Measurements from ENCODE around the gene ZBTB40. TPM values are rescaled to one million over a fixed set of nuclear protein-coding genes. Genes with fewer than 3 reads are reported as not detected.

The ZBTB40 gene
- total RNA-seq, 2 experiments from 2014 or later, result 17.2 to 19.0 TPM

- CTCF ChIA-PET, result no interaction called here
- ATAC-seq (no peak), DNase-seq (no peak)
- H3K4me3 Mint-ChIP-seq, result no peak overlapping the region
- H3K27ac Mint-ChIP-seq, result no peak overlapping the region
- H3K9me3 Mint-ChIP-seq (ENCODE audit: low read depth), result peaks cover 18% of the 10 kb centered on the region
- H3K27me3 Mint-ChIP-seq, result peaks cover 37% of the 10 kb centered on the region
- H3K36me3 Mint-ChIP-seq, result peaks cover 4% of the 10 kb centered on the region
- H3K4me1 Mint-ChIP-seq, result no peaks in the 10 kb centered on the region
Observed at GRCh38 chr1:22443332-22443731, 8.3 kb upstream of the ZBTB40 start.

GRCh38 chr1:22444856-22445255 is 6.8 kb upstream of the ZBTB40 start:
- CTCF ChIA-PET, result no interaction called here
- Mint-ChIP-seq H3K27me3 (peaks cover 34% of the 10 kb centered on the region), H3K4me1 (no peaks in the 10 kb centered on the region), H3K9me3 (ENCODE audit: low read depth) (peaks cover 17% of the 10 kb centered on the region), H3K36me3 (peaks cover 4% of the 10 kb centered on the region), H3K4me3 (no peak overlapping the region), H3K27ac (no peak overlapping the region)
- DNase-seq (no peak), ATAC-seq (no peak)

DNA sequence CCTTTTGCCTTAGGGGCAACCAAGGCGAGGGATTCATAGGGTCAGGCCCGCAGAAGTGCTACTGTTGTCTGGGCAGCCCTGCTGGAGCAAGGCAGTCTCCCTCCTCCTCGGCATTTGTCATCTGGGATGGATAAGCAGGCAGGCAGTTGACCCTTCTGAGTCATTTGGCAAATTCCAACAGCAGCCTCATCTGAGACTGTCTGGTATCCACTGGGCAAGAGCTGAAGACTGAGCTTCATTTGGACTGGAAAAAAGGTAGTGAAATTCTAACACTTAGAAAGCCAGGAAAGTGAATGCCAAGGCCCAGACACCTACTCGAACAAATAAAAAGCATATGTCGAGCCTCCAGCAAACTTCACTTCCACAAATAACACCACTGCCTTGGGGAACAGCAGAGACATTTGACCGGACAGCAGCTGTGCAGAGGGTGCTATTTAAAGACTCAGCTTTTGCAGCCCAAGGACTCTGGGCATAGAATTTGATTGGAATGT is 4.0 kb upstream of the ZBTB40 start:
- Mint-ChIP-seq H3K4me1 (peaks cover 10% of the 10 kb centered on the region), H3K4me3 (no peak overlapping the region), H3K9me3 (ENCODE audit: low read depth) (no peaks in the 10 kb centered on the region), H3K27ac (no peak overlapping the region), H3K36me3 (peaks cover 4% of the 10 kb centered on the region), H3K27me3 (peaks cover 24% of the 10 kb centered on the region)
- DNase-seq, result no peak
- no peak for ATAC-seq
- CTCF ChIA-PET, result no interaction called here

DNA sequence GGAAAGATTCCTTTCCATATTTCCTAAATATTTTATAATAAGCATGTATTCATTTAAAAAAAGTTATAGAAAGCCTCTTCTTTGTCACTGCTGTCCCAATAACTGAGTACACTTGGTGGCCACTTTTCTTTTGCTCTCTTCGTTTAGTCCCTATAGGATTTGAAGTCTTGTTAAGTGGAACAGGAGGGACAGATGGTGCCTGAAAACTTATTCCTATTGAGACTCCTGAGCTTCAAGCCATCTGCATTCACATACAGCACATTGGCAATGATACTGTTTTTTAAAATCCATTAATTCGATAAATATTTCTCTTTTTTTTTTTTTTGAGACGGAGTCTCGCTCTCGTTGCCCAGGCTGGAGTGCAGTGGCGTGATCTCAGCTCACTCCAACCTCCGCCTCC is 2.0 kb upstream of the ZBTB40 start:
- Mint-ChIP-seq H3K4me3 (no peak overlapping the region), H3K9me3 (ENCODE audit: low read depth) (no peaks in the 10 kb centered on the region), H3K27ac (no peak overlapping the region), H3K4me1 (peaks cover 18% of the 10 kb centered on the region), H3K36me3 (peaks cover 4% of the 10 kb centered on the region), H3K27me3 (peaks cover 13% of the 10 kb centered on the region)
- ATAC-seq (no peak), DNase-seq (no peak)
- CTCF ChIA-PET, result no interaction called here

GRCh38 chr1:22450351-22451021 is 1.2 kb upstream of the ZBTB40 start:
- CTCF ChIA-PET, result no interaction called here
- H3K36me3 Mint-ChIP-seq, result peaks cover 4% of the 10 kb centered on the region
- peak overlapping the region; percentile 22 for H3K27ac Mint-ChIP-seq
- H3K4me1 Mint-ChIP-seq, result peaks cover 18% of the 10 kb centered on the region
- ATAC-seq (no peak), DNase-seq (no peak)
- peak overlapping the region; percentile 82 for H3K4me3 Mint-ChIP-seq
- H3K27me3 Mint-ChIP-seq, result peaks cover 7% of the 10 kb centered on the region
- H3K9me3 Mint-ChIP-seq (ENCODE audit: low read depth), result no peaks in the 10 kb centered on the region

GRCh38 chr1:22452481-22452957 is 868 bp downstream of the ZBTB40 start:
- peak; percentile 50 for DNase-seq
- H3K4me3 Mint-ChIP-seq, result peak overlapping the region; percentile 82
- H3K27ac Mint-ChIP-seq, result peak overlapping the region; percentile 78
- no peaks in the 10 kb centered on the region for H3K27me3 Mint-ChIP-seq
- peaks cover 18% of the 10 kb centered on the region for H3K4me1 Mint-ChIP-seq
- CTCF ChIA-PET, result interaction anchor here (1.5 kb wide), 1 partner anchor 53 kb away, joined by 3 read pairs; no protein-coding TSS in a partner anchor
- no peaks in the 10 kb centered on the region for H3K9me3 Mint-ChIP-seq (ENCODE audit: low read depth)
- peaks cover 4% of the 10 kb centered on the region for H3K36me3 Mint-ChIP-seq
- peak; percentile 20 for ATAC-seq

DNA sequence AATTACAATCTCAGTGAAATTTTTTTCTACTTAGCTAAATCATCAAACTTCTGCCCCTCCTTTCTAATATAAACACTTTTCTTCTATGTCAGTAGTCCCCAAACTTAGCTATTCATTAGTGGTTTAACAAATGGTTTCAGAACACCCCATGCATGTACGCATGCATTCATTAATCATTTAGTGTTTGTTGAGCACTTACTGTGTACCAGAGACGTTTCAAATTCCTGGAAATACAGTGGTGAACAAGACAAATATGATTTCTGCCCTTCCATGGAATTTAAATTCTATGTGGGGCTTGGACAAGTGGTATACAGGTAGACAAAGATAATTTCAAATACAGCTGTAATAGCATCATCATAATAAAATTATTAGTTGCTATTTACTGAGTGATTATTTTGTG is 1.5 kb downstream of the ZBTB40 start:
- Mint-ChIP-seq H3K9me3 (ENCODE audit: low read depth) (no peaks in the 10 kb centered on the region), H3K27me3 (no peaks in the 10 kb centered on the region), H3K4me3 (peak overlapping the region; percentile 82), H3K36me3 (peaks cover 5% of the 10 kb centered on the region), H3K4me1 (peaks cover 18% of the 10 kb centered on the region), H3K27ac (no peak overlapping the region)
- DNase-seq (no peak), ATAC-seq (no peak)
- CTCF ChIA-PET, result interaction anchor here (1.5 kb wide), 1 partner anchor 52 kb away, joined by 3 read pairs; no protein-coding TSS in a partner anchor

DNA sequence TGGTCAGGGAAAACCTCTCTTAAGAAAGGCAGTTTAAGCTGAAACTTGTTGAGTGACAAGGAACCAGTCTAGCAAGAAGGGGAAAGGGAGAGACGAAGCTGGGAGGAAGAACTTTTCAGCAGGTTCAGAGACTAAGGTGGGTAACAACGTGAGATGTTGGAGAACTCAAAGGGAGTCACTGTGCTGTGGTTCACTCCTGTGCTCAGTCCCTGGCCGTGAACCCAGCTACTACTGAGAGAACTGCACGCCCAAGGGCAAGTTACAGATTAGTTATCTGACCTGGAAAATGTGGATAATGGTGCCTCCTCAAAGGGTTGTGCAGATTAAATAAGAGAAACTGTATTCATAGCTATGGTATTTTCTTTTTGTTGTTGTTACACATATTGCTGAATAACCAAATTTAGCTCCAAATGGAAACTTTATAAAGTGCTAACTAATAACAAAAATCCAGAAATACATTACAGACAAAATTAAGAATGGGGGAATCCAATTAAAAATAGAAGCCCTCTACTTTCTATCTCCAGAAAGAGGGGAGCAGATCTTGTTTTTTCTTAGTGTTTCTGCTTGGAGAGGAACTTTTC is 2.9 kb downstream of the ZBTB40 start:
- no peak for DNase-seq
- Mint-ChIP-seq H3K27me3 (no peaks in the 10 kb centered on the region), H3K9me3 (ENCODE audit: low read depth) (no peaks in the 10 kb centered on the region), H3K36me3 (peaks cover 6% of the 10 kb centered on the region), H3K4me3 (no peak overlapping the region), H3K4me1 (peaks cover 18% of the 10 kb centered on the region), H3K27ac (no peak overlapping the region)
- CTCF ChIA-PET, result no interaction called here
- no peak for ATAC-seq

DNA sequence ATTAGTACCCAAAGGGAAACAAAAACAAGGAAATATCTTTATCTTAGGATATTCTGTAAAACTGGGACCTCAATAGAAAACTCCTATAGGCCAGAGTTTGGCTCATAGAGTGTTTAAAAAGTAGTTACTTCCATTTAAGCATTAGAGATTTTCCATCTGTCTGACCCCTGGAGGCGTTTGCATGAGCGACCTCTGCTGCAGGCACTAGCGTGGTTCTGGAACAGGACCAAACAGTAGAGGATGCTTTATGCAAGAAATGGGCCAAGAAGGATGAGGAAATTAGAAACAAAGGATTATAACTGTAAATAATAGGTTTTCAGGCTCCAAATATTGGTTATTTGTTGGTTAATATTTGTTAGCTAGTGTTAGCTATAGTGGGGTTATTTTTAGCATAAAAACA is 5.7 kb downstream of the ZBTB40 start:
- Mint-ChIP-seq H3K4me1 (peaks cover 20% of the 10 kb centered on the region), H3K27me3 (no peaks in the 10 kb centered on the region), H3K27ac (no peak overlapping the region), H3K9me3 (ENCODE audit: low read depth) (no peaks in the 10 kb centered on the region), H3K4me3 (no peak overlapping the region), H3K36me3 (peaks cover 4% of the 10 kb centered on the region)
- DNase-seq, result no peak
- CTCF ChIA-PET, result no interaction called here
- no peak for ATAC-seq

GRCh38 chr1:22457836-22458235 is 6.2 kb downstream of the ZBTB40 start:
- Mint-ChIP-seq H3K4me3 (no peak overlapping the region), H3K27ac (no peak overlapping the region), H3K4me1 (peaks cover 15% of the 10 kb centered on the region), H3K27me3 (no peaks in the 10 kb centered on the region), H3K9me3 (ENCODE audit: low read depth) (no peaks in the 10 kb centered on the region), H3K36me3 (peaks cover 4% of the 10 kb centered on the region)
- DNase-seq (no peak), ATAC-seq (no peak)
- CTCF ChIA-PET, result no interaction called here

DNA sequence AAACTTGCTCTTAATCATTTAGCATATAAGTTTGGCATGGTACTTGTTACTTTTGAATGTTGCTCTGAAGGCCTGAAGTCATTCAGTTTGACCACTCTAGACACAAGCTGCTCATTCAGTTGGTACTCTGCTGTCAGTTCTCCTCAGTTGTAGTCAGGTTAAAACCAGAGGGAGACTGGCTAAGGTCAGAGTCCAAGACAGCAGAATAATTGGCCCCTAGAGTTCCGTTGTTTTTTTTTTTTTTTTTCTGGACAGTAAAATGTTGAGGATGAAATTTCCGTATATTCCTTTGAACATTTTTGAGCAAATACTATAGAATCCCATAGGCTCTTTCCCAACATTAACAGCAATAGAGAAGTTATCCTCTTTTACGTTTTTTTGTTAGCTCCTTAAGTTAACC is 9.4 kb downstream of the ZBTB40 start:
- Mint-ChIP-seq H3K4me1 (peaks cover 9% of the 10 kb centered on the region), H3K27ac (no peak overlapping the region), H3K9me3 (ENCODE audit: low read depth) (no peaks in the 10 kb centered on the region), H3K4me3 (no peak overlapping the region), H3K27me3 (no peaks in the 10 kb centered on the region), H3K36me3 (peaks cover 7% of the 10 kb centered on the region)
- no peak for ATAC-seq
- CTCF ChIA-PET, result no interaction called here
- no peak for DNase-seq

DNA sequence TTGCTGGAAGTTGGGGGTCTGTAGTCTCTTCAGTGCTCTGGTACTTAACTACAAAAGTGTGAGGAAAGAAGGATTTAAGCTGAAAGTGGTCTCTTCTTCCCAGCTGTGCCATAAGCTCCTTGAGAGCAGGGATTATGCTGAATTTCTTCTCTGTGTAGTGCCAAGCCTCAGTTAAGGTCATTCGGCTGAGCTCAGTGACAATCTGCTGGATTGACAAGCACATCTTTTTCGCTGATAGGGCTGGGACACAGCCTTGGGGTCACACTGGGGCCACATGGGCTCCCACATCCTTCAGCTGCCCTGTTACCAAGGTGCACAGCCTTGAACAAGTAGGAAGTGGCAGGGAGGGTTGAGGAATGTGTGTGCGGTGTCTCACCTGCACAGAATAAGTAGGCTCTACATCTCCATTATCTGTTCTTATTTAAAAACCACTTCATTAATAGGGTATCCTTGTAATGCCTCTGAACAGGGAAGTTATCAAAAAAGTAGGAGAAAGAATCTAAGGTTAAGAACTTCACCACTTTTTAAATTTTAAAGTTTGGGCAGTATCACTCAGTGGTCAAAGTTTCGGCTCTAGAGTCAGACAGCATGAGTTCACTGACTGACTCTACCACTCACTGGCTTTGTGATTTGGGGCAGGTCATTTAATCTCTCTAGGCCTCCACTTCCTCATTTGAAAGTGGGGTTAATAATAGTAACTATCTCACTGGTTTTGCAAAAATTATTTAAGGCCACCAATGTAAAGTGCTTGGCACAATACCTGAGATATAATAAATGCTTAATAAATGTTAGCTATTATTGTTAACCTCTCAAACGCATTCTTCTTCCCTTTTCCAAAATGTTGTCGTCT is 10.3 kb downstream of the ZBTB40 start:
- H3K36me3 Mint-ChIP-seq, result peaks cover 7% of the 10 kb centered on the region
- peaks cover 9% of the 10 kb centered on the region for H3K4me1 Mint-ChIP-seq
- H3K4me3 Mint-ChIP-seq, result no peak overlapping the region
- no peaks in the 10 kb centered on the region for H3K27me3 Mint-ChIP-seq
- DNase-seq (no peak), ATAC-seq (no peak)
- no peaks in the 10 kb centered on the region for H3K9me3 Mint-ChIP-seq (ENCODE audit: low read depth)
- H3K27ac Mint-ChIP-seq, result no peak overlapping the region
- CTCF ChIA-PET, result no interaction called here

DNA sequence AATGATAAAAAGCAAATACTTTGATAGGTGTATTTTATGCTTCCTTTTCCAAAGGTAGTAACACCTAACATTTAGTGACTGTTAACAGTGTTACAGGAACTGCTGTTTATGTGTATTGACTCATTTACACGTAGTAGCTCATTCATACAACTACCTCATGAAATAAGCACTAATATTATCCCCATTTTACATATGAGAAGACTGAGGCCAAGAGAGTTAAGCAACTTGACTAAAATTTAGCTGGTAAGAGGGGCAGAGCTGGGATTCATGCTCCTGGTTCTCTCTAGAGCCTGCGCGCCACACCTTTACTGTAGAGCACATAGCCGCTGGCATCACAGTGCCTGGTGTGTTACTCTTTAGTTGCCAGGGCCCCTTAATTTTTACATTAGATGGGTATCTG is 11.3 kb downstream of the ZBTB40 start:
- ATAC-seq, result no peak
- Mint-ChIP-seq H3K4me3 (no peak overlapping the region), H3K36me3 (peaks cover 7% of the 10 kb centered on the region), H3K27me3 (no peaks in the 10 kb centered on the region), H3K9me3 (ENCODE audit: low read depth) (no peaks in the 10 kb centered on the region), H3K27ac (no peak overlapping the region), H3K4me1 (peaks cover 9% of the 10 kb centered on the region)
- no peak for DNase-seq
- CTCF ChIA-PET, result no interaction called here
